Measurements from ENCODE around the gene ERICH6B.
A peak's percentile ranks its signal among the peaks of the same experiment; 100 is the strongest.

The ERICH6B gene

DNA sequence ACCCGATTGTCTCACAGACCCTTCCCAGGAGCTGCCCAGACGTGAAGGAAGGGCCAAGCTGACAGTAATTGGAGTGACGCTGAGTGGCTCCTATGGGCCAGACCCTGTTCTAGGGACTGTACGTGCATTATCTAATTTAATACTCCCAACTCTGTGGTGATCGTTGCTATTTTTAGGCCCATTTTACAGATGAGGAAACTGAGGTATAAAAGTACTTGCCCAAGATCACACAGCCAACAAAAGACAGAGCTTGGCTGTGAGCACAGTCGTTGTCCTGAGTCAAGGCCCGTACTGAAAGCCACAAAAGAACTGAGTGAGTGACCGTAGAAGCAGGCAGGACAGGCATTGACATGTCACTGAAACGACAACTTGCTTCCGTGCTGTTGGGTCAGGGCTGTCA, 74.7 kb downstream of the ERICH6B start:
- DNase-seq = no peak

DNA sequence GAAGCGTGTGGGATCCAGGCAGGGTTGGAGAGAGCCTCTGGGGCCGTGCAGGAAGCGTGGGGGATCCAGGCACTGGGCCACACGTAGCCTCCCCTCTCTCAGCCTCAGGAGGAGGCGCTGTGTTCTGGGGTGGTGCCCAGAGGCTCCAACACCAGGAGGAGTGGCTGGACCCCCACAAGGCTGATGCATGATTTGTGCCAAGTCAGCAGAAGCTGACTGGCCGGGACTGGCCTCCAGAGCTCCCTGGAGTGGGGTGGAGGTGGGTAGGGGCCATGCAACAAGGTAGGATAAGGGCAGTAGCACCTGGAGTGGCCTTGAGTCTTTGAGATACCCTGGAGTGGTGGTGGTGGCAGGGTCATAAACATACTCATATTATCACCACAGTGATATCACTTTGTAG, 75.3 kb downstream of the ERICH6B start:
- DNase-seq = no peak

DNA sequence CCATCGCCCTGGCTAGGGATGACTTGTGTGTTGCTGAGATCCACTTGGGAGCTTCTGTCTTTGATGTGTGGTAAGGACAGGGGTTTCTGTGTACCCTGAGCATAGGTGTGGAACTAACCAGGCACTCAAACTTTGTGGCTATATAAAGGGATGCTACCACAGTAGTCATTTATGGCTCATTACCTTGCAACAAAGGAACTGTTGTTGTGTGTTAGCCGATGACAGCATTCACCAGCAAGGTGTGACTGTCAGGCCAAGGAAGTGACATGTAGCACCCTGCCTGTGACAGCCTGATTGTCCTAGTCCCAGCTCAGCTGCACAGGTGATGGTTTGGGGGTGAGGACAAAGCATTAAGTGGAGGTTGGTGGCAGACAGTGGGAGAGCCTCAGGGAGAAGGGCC, 77.2 kb downstream of the ERICH6B start:
- no peak for DNase-seq

DNA sequence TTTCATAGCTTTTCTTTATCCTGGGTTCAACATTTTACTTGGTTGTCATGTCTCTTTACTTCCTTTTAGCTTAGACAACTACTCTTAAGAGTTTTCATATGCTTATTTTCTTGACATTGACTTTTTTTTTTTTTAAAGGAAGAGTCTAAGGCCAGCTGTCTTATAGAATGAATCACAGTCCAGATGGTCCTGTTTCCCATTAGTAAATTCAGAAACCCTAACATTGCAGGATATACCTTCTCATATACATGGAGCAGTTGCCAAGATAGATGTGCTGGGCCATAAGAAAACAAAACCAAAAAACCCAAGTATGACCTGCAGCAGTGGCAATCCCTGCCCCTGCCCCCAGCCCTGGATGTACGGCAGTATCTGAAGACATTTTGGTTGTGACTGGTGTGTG, 78.0 kb downstream of the ERICH6B start:
- DNase-seq = no peak

DNA sequence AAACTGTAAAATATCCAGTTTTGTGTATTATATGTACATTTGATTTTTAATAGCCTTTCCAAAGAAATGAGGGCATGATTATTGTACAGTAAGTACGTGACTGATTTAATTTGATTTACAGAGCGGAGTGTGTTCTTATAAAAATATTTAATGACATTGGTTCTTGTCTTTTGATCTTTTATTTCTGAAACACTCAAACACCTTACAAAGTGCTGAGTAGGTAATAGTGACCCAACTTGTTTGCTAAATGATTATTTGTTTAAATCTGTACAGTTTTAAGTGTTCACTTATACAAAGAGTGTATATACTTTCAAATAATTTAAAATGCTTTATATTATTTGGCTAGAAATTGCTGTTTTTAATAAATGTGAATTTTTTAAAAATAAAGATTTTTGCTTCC, 79.3 kb downstream of the ERICH6B start:
- no peak for DNase-seq

DNA sequence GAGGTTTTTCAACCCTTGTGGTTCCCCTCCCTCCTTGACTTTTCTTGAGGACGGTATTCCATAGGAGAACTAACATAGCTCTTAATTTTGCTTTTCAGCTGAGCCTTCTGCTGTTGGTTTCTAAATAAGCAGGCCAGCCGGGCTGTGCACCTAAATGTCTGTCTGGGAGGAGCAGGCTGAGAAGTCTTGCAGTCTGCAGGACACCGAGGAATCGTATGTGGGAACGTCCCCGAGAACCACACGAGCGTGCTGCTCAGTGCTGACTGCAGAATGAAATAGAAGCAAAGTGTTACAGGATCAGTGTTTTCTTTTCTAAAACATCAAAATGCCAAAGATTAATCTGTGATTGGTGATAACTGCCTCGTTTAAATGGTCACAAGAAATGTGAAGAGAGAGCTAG, 80.9 kb downstream of the ERICH6B start:
- no peak for DNase-seq

DNA sequence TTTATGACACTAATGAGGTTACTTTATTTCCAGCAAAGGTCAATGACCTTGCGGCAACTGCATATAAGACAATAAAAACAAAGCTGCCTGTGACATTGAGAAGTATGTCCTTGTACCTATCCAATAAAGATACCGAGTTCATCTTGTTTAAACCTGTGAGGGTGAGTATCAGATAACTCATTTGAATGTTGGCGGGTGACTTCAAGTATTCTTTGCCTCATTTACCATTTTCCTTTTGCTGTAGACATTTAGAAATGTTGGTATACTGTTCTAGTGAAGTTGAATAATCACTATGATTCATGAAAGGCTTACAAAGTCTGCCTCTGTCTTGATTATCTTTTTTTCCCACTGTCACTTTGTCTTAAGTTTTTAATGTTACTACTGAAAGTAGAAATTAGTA, 85.8 kb downstream of the ERICH6B start:
- no peak for DNase-seq

DNA sequence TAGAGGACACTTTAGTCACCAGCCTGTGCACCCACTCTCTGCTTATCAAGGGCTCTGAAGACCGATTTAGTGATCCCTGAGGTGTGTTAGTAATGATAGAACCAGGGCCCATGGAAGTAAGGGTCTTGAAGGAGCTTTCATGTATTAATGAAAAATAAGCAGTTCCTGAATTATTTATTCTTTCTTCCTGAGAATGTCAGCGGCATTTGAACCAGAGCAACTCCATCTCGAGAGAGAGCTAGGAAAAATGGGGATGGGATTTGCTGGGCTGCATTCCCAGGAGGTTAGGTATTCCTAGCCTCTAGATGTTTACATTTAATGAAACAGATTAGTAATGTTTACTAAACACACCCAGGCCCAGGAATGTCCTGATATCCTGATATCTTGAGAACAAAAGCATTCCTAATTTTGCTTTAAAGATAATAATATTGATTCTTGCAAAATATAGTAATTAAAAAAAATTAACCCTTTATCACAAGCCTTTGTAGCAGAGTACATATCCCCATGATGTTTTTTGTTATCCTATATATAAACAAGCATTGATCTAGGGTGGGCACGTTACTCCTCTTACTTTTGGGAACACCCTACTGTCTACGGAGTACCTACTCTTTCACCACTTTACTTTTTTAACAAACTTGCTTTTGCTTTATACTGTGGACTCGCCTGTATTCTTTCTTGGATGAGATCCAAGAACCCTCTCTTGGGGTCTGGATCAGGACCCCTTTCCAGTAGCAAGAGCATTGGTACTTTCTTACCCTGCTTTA, 87.7 kb downstream of the ERICH6B start:
- no peak for DNase-seq

DNA sequence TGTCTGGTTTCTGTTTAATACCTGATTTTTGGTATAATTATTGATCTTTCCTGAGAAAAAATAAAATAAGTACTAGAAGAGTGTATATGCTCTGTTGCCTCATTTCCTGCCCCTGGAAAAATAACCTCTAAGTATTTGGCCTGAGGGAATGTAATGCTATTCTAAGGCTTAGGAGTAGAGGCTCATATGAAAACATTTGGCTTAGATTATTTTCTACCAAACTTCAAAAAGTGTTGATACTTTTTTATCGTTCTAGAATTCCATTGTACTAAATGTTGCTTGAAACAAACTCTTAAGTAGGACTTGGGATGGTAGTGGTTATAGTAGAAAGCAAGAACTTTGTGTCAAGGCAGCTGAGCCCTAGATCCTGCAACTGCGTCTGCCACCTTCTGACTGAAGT, 93.0 kb downstream of the ERICH6B start:
- DNase-seq = no peak

DNA sequence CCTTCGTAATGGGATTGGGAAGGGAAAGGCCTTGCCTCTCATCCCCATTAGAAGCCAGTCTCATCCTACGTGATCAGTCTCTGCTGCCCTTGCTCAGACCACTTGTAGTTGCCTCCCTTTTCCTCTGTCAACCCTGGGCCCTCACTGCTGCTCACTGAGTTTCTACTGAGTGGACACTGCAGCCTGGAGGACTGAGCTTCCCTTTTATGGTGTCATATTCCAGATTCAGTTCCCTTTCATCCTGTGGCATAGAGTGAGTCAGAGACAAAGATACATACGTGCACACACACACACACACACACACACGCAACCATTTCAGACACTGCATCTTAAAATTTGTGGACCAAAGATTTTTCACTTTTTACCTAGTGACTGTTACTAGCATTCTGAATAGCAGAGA, 94.2 kb downstream of the ERICH6B start:
- DNase-seq = peak; percentile 81 to 86

DNA sequence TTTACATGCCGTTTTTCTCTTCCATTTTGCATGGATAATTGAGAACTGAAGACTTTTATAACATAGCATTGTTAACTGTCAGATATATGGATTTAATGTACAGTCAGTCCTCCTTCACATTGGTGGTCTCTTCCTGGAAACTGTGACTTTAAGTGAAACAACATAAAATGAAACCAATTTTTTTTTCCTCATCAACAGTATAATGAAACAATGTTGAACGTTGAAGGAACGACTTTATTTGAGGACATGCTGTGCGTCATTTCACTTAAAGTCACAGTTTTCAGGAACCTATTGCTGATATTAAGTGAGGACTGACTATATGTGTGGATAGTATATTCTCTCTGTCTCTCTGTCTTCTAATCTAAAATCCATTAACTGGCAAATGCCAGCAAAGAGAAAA, 96.0 kb downstream of the ERICH6B start:
- DNase-seq = peak; percentile 33 to 59

DNA sequence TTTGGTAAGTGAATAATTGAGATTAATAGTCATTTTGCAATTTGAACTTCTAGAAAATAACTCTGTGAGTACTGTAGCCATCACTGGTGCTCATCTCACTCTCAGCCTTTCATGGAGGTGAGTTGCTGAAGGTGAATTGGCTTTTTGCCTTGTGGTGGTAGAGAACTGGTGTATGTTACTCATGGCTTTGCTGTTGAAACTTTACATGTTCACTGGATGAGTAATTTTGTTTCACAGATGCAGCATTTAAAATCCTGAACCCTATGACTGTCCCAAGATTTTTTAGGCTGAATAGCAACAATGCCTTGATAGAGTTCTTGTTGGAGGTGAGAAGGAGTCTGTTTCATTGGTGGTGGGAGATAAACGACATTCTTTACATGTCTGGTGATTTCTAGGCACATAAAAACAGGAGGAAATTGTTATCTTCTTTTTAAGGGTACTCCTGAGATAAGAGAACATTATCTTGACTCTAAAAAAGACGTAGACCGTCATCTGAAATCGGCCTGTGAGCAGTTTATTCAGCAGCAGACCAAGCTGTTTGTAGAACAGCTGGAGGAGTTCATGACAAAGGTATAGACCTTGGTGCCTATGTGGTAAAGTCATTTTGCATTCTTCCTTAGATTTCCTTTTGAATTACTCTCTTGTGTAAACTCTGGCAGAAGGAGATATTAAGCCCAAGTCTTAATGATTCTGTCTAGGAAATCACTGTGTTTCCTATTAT, 96.9 kb downstream of the ERICH6B start:
- DNase-seq = no peak

DNA sequence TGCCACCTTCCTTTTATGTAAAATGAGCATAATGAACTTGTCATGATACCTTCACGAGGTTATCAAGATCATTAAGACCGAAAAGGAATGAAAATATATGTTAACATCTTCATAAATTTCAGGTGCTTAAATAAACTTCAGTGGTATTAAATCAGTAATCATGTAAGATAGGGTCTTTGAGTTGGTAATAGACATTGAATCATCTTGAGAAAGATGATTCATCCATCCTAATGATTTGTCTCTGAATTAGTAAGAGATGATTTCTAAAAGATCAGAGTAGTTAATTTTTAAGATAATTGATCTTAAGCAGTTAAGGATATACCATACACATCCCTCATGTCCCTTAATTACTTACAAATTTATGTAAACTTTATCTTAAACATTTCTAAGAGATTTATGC, 98.8 kb downstream of the ERICH6B start:
- no peak for DNase-seq

DNA sequence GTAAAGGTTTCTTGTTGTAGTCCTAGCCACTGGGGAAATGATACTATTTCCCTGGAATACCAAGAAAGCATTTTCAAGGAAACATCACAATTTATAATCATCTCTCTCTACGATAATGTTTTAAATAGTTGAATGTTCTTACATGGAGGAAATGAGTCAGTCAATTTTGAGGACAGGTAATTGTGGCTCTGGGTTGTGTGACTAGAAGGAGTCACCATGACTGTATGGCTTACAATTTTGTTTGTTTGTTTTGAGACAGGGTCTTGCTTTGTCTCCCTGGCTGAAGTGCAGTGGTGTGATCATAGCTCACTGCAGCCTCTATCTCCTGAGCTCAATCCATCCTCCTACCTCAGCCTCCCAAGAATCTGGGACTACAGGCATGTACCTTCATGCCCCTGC, 103.4 kb downstream of the ERICH6B start:
- DNase-seq = no peak

DNA sequence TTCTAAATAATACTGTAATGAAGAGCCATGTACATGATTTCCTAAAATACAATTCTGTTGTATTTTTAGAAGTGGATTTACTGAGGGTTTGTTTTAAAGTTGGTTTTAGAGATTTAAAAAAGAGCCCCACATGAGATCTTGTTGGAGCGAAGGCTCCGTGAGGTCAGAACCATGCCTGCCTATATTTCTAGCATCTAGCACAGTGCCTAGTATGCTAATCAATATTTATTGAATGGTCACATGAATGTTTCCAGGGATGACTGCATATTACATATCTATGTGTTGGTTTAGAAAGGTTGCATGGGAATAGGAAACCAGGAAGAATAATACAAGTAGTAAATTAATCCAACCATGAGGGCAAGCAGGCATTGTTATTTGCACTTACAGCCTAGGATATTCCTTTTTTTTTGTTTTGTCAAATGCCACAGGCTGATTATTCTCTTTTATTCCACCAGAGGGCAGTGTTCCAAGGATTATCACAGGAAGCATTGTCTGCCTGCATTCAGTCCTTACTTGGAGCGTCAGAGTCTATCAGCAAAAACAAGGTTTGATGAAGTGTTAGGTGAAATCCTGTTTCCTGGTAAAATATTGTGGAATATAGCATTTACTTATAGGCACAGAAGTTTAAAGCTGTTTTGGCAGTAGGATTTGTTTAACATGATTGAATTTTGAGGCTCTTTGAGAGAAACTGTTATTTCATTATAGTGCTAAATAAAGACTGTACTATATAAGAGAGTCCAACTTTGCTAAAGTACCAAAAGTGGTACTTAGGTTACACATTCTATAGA, 104.0 kb downstream of the ERICH6B start:
- DNase-seq = peak; percentile 36 to 73

DNA sequence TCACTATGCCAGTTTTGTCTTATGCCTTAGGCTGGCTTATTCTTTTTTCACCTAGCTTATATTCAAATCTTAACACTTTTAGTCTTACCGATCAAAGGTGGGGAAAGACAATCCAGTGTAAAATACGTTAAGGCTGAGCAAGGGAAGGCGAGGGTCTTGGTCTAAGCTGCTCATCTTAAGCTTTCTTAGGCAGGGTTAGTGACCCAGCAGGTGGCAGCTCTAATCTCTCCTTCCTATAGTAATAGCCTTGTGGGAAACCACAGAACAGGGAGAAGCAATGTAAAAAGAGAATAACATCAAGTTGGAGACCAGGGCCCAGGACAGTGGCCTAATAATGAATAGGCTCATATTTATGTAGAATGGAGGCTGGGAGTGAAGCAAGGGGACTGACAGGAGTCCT, 104.9 kb downstream of the ERICH6B start:
- no peak for DNase-seq

DNA sequence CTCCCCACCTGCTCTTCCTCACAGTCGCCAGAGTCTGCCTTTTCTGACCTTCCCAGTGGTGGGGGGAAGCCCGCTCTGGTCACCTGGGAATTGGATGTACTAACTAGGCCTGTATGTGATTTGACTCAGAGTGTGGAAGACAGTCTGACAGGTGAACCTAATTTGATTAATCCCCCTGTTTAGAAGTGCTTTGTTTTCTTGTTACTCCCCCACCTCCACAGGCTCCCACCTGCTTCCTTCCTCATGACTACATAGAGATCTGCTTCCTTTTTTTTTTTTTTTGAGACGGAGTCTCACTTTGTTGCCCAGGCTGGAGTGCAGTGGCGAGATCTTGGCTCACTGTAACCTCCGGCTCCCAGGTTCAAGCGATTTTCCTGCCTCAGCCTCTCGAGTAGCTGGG, 106.8 kb downstream of the ERICH6B start:
- peak in 1 of 2 donors; percentile 6 for DNase-seq

DNA sequence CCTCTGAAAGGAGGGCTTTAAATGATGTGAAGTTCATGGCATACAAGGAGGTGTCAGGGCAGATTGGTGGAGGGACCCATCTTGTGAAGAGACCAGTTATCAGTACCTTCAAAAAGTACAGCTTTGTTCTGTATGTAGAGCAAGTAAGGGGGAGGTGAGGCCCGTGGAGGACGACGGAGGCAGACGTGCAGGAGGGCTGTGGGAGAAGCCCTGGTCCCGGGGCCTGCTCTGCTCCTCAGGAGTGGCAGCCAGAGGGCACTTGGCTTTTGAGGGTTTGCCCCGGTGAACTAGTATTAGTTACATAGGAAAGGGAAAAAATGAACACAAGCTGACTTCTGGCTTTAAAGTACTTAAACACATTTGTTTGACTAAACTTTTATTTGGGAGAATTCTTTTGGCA, 108.7 kb downstream of the ERICH6B start:
- no peak for DNase-seq

DNA sequence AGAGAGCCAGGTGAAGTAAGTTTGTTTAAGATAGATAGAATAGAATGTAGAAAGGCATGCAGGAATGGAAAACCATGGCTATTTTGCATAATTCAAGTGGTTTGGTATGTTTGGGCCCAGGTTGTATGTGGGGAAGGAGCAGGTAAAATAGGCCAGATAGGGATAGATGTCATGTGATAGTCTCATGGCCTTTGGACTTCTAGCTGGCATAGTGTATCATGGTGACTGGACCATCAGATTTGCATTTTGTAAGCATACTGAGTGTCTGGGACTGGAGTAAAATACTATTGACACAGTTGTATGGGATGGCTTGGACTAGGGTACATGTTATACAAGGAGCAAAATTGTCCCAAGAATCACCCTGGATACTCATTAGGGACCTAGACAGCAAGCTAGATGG, 111.9 kb downstream of the ERICH6B start:
- no peak for DNase-seq

DNA sequence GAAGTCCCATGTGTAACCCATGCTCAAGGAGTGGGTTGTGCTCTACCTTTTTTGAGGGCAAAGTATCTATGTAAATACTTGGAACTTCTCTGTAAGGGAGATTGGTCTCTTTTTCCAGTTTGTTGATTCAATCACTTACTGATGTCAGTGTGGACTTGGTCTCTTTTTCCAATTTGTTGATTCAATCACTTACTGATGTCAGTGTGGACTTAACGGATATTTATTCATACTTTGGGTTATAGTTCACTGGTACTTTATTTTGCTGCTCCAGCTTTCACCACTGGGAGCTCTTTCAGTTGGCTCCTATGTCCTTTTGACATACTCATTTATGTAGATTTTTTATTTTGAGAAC, 114.4 kb downstream of the ERICH6B start:
- no peak for DNase-seq

DNA sequence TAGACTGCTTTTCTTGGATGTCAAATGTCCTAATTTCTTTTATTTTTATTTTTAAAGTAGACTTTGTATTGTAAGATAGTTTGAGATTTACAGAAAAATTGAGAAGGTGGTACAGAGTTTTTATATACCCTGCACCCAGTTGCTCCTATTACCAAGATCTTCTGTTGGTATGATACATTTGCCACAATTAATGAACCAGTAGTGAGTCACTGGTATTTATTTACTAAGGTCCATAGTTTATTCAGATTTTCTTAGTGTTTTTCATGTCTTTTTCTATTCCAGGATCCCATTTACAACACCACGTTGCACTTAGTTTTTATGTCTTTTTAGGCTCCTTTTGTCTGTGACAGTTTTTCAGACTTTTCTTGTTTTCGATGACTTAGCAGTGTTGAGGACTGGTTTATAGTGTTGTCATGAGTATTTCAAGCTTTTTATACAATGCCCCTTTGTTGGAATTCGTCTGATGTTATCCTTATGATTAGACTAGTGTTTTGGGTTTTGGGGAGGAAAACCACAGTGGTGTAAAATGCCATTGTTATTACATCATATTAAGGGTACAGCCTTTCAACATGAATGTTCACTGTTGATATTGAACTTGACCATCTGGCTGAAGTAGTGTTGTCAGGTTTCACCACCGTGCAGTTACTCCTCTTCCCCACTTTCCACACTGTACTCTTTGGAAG, 114.9 kb downstream of the ERICH6B start:
- no peak for DNase-seq

DNA sequence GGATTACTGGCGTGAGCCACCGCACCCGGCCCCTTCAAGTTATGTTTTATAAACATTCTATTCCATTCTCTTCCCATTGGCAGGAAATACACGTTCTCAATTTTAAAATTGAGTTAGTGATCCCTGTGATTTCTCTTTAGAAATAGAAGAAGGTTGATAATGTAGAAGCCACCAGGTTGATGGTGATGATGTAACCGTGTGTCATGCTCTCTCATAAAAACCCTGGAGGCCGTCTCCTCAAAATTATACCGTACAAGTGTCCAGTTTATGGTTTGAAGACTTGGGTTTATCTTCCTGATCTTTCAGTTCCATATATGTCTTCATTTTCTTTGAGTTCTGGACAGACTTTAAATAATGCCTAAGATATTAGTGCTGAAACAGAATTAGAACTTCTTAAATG, 118.6 kb downstream of the ERICH6B start:
- DNase-seq = no peak

DNA sequence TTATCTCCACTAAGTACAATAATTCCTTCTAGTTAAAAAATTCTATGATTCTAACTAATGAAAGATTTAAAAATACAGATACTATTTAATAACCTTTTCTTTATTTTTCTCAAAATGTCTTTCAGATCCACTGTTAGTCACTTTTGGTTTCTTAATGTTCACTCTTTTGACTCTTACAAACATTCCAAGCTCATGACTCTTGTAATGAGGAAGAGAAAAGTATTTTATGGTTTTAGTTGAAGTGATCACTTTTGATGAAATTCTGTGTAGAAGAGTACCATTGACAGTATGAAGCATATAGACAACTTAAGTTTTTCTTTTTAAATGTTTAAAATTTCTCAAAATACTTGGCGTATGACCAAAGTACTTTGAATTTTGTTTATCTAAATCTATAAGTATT, 123.0 kb downstream of the ERICH6B start:
- DNase-seq = no peak

Data from inflammatory macrophage treated with lipopolysaccharide for 1 hour (primary cell).